T-cell (primary cell): ENCODE results near the gene CHD8. TPM values are rescaled to one million over a fixed set of nuclear protein-coding genes. Genes with fewer than 3 reads are reported as not detected.
"Not testable (repeated sequence)": the region's sequence is repeated elsewhere in the genome, so short reads cannot be mapped to it uniquely, and the experiment has no call there.

Source experiments
- ATAC-seq, 4 experiments: fragments of 200-7000 bp in 3 of 4; fragments of 150-1000 bp in 1 of 4; cut with Tn5 transposase; replicated peaks in 1 of 4; 1 replicate in 3 of 4; 2 replicates in 1 of 4; pipeline ENCODE4 v1.10.0; 2021; ENCODE audit warnings: moderate library complexity in 3 of 4, mild to moderate bottlenecking in 2 of 4, moderate number of reproducible peaks in 1 of 4
- CTCF ChIA-PET, 2 donors: fragments of 300-600 bp; sonication (Branson Sonifier 250); formaldehyde crosslinking; loops; one replicate each; lab custom pipeline; 2022; ENCODE audit warnings: antibody characterized with exemption in 2 of 2; lab: Charles Lee
- POLR2A ChIA-PET, 2 donors: fragments of 300-600 bp; sonication (Branson Sonifier 250); formaldehyde crosslinking; loops; one replicate each; lab custom pipeline; 2022; ENCODE audit warnings: antibody characterized with exemption in 2 of 2; lab: Charles Lee
- DNase-seq, 35 experiments: peaks; one replicate each; pipeline versions ENCODE4 v3.0.0 to v3.0.0-alpha.2; 2013 to 2023
- H3K27ac ChIP-seq: one replicate; pipeline ENCODE4 v1.5.1; 2013; ENCODE audit warnings: low read length
- H3K27me3 ChIP-seq, 2 experiments: replicated peaks in 1 of 2; 1 replicate in 1 of 2; 2 replicates in 1 of 2; pipeline versions ENCODE4 v1.6.1 to v1.7.0; 2013; ENCODE audit warnings: low read length in 1 of 2, mixed read lengths in 1 of 2; ENCODE audit not compliant: control insufficient read depth in 2 of 2, insufficient read depth in 2 of 2; ENCODE audit errors: extremely low read depth in 1 of 2
- H3K36me3 ChIP-seq, 2 donors: 1 replicate in 1 of 2; 2 replicates in 1 of 2; pipeline versions ENCODE4 v1.6.1 to v1.7.0; 2013; ENCODE audit warnings: low read length in 1 of 2; ENCODE audit not compliant: control insufficient read depth in 2 of 2, insufficient read depth in 1 of 2; ENCODE audit errors: extremely low read depth in 1 of 2
- H3K4me1 ChIP-seq, 2 experiments: 1 replicate in 1 of 2; 2 replicates in 1 of 2; pipeline versions ENCODE4 v1.6.1 to v1.7.0; 2013; ENCODE audit warnings: low read length in 2 of 2, mixed read lengths in 1 of 2; ENCODE audit not compliant: insufficient read depth in 2 of 2, control insufficient read depth in 1 of 2; ENCODE audit errors: extremely low read depth in 1 of 2
- H3K4me3 ChIP-seq, 2 donors: 1 replicate in 1 of 2; 2 replicates in 1 of 2; pipeline versions ENCODE4 v1.5.1 to v1.7.0; 2013; ENCODE audit warnings: mild to moderate bottlenecking in 2 of 2, low read length in 1 of 2, moderate library complexity in 1 of 2; ENCODE audit not compliant: control insufficient read depth in 1 of 2; ENCODE audit errors: extremely low read depth in 1 of 2
- H3K9me3 ChIP-seq: 2 replicates; pipeline ENCODE4 v1.7.0; 2013
- H3K27ac Mint-ChIP-seq, 2 donors: one replicate each; pipeline ENCODE4 v1.8.0; 2020 to 2021; ENCODE audit warnings: mild to moderate bottlenecking in 2 of 2, mixed read lengths in 2 of 2
- H3K27me3 Mint-ChIP-seq, 2 donors: one replicate each; pipeline ENCODE4 v1.8.0; 2021 to 2022; ENCODE audit warnings: mixed read lengths in 2 of 2
- H3K36me3 Mint-ChIP-seq: one replicate; pipeline ENCODE4 v1.8.0; 2021; ENCODE audit warnings: mixed read lengths
- H3K4me1 Mint-ChIP-seq, 3 donors: one replicate each; pipeline ENCODE4 v1.8.0; 2020 to 2022; ENCODE audit warnings: mixed read lengths in 3 of 3, mild to moderate bottlenecking in 1 of 3
- H3K4me3 Mint-ChIP-seq, 3 donors: one replicate each; pipeline ENCODE4 v1.8.0; 2020 to 2022; ENCODE audit warnings: mild to moderate bottlenecking in 3 of 3, mixed read lengths in 3 of 3, moderate library complexity in 3 of 3
- H3K9me3 Mint-ChIP-seq, 3 donors: one replicate each; pipeline ENCODE4 v1.8.0; 2020 to 2022; ENCODE audit warnings: mixed read lengths in 3 of 3
- WGBS: methylation state at CpG from one replicate; pipeline ENCODE4 v1.1.5; 2013; ENCODE audit warnings: missing lambda C conversion rate; ENCODE audit not compliant: insufficient coverage; 5-methylcytosine and 5-hydroxymethylcytosine counted together
- total RNA-seq, 35 experiments: library from RNA in 6 of 35; stranded (reverse) in 6 of 35; fragments of 120-200 nt in 1 of 35; gene quantifications; one replicate each; pipeline versions ENCODE4 v1.2.1 to v1.2.4 and lab custom pipeline; 2013 to 2026

CHD8 gene
- total RNA-seq, 5 donors from 2014 or later (not counting 1 experiment from before 2014, with no cell fraction given): 125 to 133 (median 131) TPM

GRCh38 chr14:21442657-21443056, 13.3 kb downstream of the CHD8 start:
- not testable (repeated sequence) for H3K27ac Mint-ChIP-seq, H3K36me3 ChIP-seq, H3K27me3 Mint-ChIP-seq, H3K9me3 ChIP-seq, H3K9me3 Mint-ChIP-seq, H3K27me3 ChIP-seq, H3K4me3 ChIP-seq, H3K4me3 Mint-ChIP-seq, H3K27ac ChIP-seq, H3K36me3 Mint-ChIP-seq, H3K4me1 ChIP-seq, ATAC-seq, DNase-seq
- no CpG with 5 or more reads among the region's 1 CpG for WGBS
- H3K4me1 Mint-ChIP-seq: peaks cover 48 to 60% (median 50%) of the 10 kb centered on the region in 3 donors
- ChIA-PET CTCF (interaction anchor here in 1 of 2 donors (0.7 to 2.4 kb wide), 2 partner anchors 13 to 282 kb away, joined by 3 to 13 read pairs; partner anchors contain the start of gene CHD8), POLR2A (interaction anchor here (0.5 to 0.6 kb wide), 2 partner anchors 10 to 34 kb away, joined by 3 to 4 read pairs; partner anchors contain the start of genes RAB2B (in 1 of the 2) and TOX4 (in 1 of the 2))

DNA sequence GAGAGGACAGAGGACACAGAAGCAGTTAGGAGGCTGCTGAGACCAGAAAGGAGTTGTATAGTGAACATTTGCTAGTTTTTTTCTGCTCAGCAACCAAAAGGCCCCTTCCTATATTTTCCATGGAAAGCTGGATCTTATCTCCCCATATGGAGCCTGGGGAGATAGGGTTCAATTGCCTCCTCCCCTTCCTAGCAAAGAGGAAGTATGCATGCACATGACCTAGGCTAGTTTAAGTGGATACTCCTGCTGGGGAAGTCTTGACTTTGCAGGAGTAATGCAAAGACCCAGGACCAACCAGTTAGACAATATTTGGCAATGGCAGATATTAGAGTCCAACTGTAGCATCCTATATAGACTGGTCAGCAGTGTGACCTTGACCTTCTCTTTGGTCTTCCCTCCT, 15.1 kb downstream of the CHD8 start:
- ATAC-seq (no peak), DNase-seq (no peak)
- Mint-ChIP-seq H3K4me3 (no peak overlapping the region), H3K27ac (no peak overlapping the region), H3K36me3 (no peaks in the 10 kb centered on the region), H3K4me1 (peaks cover 51 to 64% (median 53%) of the 10 kb centered on the region in 3 donors), H3K27me3 (no peaks in the 10 kb centered on the region), H3K9me3 (no peaks in the 10 kb centered on the region)
- Histone ChIP-seq H3K4me1 (peaks cover 10 to 12% of the 10 kb centered on the region in 2 experiments), H3K9me3 (no peaks in the 10 kb centered on the region), H3K27me3 (no peaks in the 10 kb centered on the region), H3K27ac (no peak overlapping the region), H3K4me3 (no peak overlapping the region), H3K36me3 (peaks cover 0 to 2% of the 10 kb centered on the region in 2 donors)
- ChIA-PET CTCF (no interaction called here), POLR2A (no interaction called here)

DNA sequence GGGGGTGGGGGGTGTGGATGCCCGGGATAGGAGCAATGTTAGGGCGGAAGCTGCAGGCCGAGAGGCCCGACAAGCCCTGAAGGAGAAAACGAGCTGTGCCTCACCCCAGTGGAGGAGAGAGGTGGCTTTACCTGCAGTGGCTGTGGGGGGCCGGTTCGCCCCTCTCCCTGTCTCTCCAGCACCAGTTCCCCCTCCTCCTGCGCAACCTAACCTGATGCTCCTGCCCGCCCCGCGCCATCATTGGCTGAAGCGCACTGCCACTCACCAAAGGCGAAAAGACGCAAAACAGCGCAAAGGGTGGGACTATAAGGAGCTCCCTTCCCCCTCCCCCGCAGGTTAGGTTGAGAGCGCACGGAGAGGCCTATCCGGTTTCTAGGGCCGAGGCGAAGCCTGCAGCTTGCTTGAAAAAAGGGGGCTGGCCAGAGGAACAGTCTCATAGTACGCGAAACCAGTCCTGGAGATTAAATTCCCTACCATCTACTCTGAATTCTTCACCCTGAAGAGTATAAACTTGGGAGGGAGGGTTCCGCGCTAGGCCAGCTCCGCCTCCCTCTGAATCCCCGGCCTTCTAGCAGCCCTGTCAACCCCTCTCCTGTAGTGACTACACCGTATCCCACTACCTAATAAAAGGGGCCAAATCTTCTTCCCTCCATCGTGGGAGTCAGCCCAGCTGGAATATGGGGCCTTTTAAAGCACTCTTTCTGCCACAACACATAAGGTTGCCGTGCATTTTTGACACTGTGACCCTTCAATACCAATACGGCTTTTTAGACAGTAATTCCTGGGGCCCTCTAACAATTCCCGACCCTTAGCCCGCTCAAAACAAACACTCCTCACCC, 18.6 kb downstream of the CHD8 start:
- Mint-ChIP-seq H3K9me3 (no peaks in the 10 kb centered on the region), H3K27ac (peak overlapping the region; percentile 87 to 93), H3K4me3 (peak overlapping the region; percentile 85 to 93 (median 88)), H3K36me3 (peaks cover 11% of the 10 kb centered on the region), H3K4me1 (peaks cover 69 to 85% (median 71%) of the 10 kb centered on the region in 3 donors), H3K27me3 (no peaks in the 10 kb centered on the region)
- peak; percentile 95 to 100 (median 99) for DNase-seq
- Histone ChIP-seq H3K36me3 (no peaks in the 10 kb centered on the region), H3K27me3 (no peaks in the 10 kb centered on the region), H3K4me1 (peaks cover 12 to 20% of the 10 kb centered on the region in 2 experiments), H3K27ac (peak overlapping the region; percentile 92), H3K9me3 (no peaks in the 10 kb centered on the region), H3K4me3 (peak overlapping the region; percentile 79 to 91)
- peak; percentile 98 to 100 (median 99) for ATAC-seq
- POLR2A ChIA-PET: interaction anchor here (0.6 to 2.5 kb wide), 7 partner anchors 9 to 74 kb away, joined by 3 to 48 read pairs (median 5); partner anchors contain the start of genes CHD8 (in 2 of the 2) and METTL3 (in 1 of the 2)
- 10% methylated on average over 17 of the region's 33 CpGs for WGBS
- CTCF ChIA-PET: interaction anchor here (0.6 to 3.7 kb wide), 15 partner anchors 12 to 1884 kb away, joined by 3 to 100 read pairs (median 4); partner anchors contain the start of genes CHD8 (in 2 of the 2), METTL3 (in 1 of the 2), PABPN1 (in 1 of the 2) and RAB2B (in 1 of the 2)

DNA sequence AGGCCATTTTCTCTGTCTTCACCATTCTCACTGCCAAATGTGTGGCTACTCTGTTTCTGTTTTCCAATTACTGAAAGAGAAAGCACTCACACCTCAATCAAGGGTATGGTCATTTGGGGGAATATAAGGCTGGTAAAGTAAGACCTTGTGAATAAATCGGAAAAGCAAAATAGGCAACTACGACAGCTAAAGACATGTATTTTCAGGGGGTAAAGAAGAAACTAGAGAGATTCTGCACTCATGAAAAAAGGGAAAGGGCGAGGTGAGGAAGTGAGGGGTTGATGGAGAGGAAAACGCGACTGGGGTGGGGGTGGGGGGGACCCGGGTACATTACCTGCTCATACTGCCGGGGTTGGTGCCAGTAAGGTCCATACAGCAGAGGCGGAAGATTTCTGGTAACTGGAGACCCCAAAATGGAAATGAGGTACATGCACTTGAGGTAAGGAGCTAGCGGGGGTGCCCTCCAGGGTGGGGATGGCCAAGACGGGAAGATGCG, 19.3 kb downstream of the CHD8 start:
- Mint-ChIP-seq H3K4me3 (peak overlapping the region; percentile 85 to 93 (median 88)), H3K9me3 (no peaks in the 10 kb centered on the region), H3K27me3 (no peaks in the 10 kb centered on the region), H3K4me1 (peaks cover 67 to 81% (median 69%) of the 10 kb centered on the region in 3 donors), H3K36me3 (peaks cover 14% of the 10 kb centered on the region), H3K27ac (peak overlapping the region; percentile 87 to 93)
- peaks cover 12 to 20% of the 10 kb centered on the region in 2 experiments for H3K4me1 ChIP-seq
- H3K9me3 ChIP-seq: no peaks in the 10 kb centered on the region
- WGBS: 3% methylated on average over 8 of the region's 11 CpGs
- H3K27me3 ChIP-seq: no peaks in the 10 kb centered on the region
- ATAC-seq (peak in 3 of 4 experiments; percentile 25 to 29 (median 28)), DNase-seq (no peak)
- peaks cover 0 to 3% of the 10 kb centered on the region in 2 donors for H3K36me3 ChIP-seq
- peak overlapping the region; percentile 79 to 91 for H3K4me3 ChIP-seq
- CTCF ChIA-PET: interaction anchor here (0.6 to 3.7 kb wide), 14 partner anchors 12 to 1884 kb away, joined by 3 to 100 read pairs (median 4); partner anchors contain the start of genes CHD8 (in 2 of the 2), METTL3 (in 1 of the 2), PABPN1 (in 1 of the 2) and RAB2B (in 1 of the 2)
- peak overlapping the region; percentile 92 for H3K27ac ChIP-seq
- POLR2A ChIA-PET: interaction anchor here (0.6 to 2.5 kb wide), 8 partner anchors 10 to 74 kb away, joined by 3 to 48 read pairs (median 4); partner anchors contain the start of genes CHD8 (in 2 of the 2) and METTL3 (in 1 of the 2)

DNA sequence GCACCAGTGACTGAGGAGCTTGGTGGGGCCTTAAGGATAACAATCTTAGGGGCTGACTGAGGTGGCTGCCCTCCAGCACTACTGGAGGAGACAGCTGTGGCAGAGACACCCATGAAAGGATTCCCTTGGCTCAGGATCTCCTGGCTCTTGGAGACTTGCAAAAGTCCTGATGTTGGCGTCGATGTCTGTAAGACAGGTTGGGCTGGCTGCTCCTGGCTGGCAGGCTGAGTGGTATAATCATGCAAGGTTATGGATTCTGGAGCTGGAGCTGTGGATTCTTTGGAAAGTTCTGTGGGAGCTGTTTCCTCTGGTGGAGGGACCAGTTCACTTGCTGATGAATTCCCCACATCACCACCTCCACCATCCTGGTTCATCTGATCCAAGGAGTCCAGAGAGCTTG, 24.8 kb downstream of the CHD8 start:
- DNase-seq (no peak), ATAC-seq (no peak)
- Histone ChIP-seq H3K4me3 (no peak overlapping the region), H3K9me3 (no peaks in the 10 kb centered on the region), H3K4me1 (peaks cover 0 to 12% of the 10 kb centered on the region in 2 experiments), H3K36me3 (peaks cover 17 to 56% of the 10 kb centered on the region in 2 donors), H3K27ac (no peak overlapping the region), H3K27me3 (no peaks in the 10 kb centered on the region)
- Mint-ChIP-seq H3K27ac (no peak overlapping the region), H3K9me3 (no peaks in the 10 kb centered on the region), H3K27me3 (no peaks in the 10 kb centered on the region), H3K36me3 (peaks cover 59% of the 10 kb centered on the region), H3K4me3 (no peak overlapping the region), H3K4me1 (peaks cover 40 to 47% (median 40%) of the 10 kb centered on the region in 3 donors)
- 100% methylated on average over 2 of the region's 2 CpGs for WGBS
- POLR2A ChIA-PET: interaction anchor here in 1 of 2 donors (0.8 kb wide), 1 partner anchor 211 kb away, joined by 7 read pairs; no protein-coding TSS in a partner anchor
- CTCF ChIA-PET: interaction anchor here in 1 of 2 donors (1.1 kb wide), 1 partner anchor 25 kb away, joined by 7 read pairs; the partner anchor contains the start of gene CHD8

DNA sequence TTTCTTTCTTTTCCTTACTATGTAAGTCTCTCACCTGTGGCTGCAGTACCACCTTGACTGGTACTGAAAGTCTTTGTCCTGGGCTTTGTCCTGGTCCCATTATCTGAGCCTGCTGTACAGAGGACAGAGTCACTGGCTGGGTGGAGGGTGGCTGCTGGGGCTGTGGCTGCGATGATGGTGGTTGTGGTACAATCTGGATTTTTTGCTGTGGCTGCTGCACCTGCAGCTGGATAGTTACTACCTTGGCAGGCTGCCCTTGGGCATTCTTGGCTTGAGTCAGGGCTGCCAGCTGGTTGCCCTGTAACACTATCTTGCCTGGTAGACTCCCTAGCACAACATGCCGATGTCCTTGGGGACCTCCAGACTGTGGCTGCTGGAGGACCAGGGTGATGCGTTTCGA, 27.0 kb downstream of the CHD8 start:
- Histone ChIP-seq H3K27ac (no peak overlapping the region), H3K9me3 (no peaks in the 10 kb centered on the region), H3K27me3 (no peaks in the 10 kb centered on the region), H3K4me1 (no peaks in the 10 kb centered on the region), H3K4me3 (no peak overlapping the region), H3K36me3 (peaks cover 27 to 74% of the 10 kb centered on the region in 2 donors)
- 100% methylated on average over 1 of the region's 4 CpGs for WGBS
- Mint-ChIP-seq H3K4me1 (peaks cover 19 to 27% (median 19%) of the 10 kb centered on the region in 3 donors), H3K9me3 (no peaks in the 10 kb centered on the region), H3K27me3 (no peaks in the 10 kb centered on the region), H3K27ac (no peak overlapping the region), H3K36me3 (peaks cover 64% of the 10 kb centered on the region), H3K4me3 (no peak overlapping the region)
- CTCF ChIA-PET: no interaction called here
- DNase-seq (no peak), ATAC-seq (no peak)
- POLR2A ChIA-PET: no interaction called here
